K562 (cell line): ENCODE results near the gene SHISA7. TPM values are rescaled to one million over a fixed set of nuclear protein-coding genes. Genes with fewer than 3 reads are reported as not detected.

Source experiments
- ATAC-seq: fragments of 200-7000 bp; cut with Tn5 transposase; 3 replicates; pipeline ENCODE4 v1.9.1; 2020; ENCODE audit warnings: moderate library complexity
- BruUV-seq: library from RNA; stranded (reverse); fragments of 400-500 nt; replicated peaks from 2 replicates; lab custom pipeline; 2021; lab: Mats Ljungman, UMichigan
- CTCF ChIA-PET: fragments of 300-600 bp; formaldehyde crosslinking; extraction: SDS; loops from one replicate; lab custom pipeline; 2021; ENCODE audit warnings: low intra/inter-chr PET ratio; lab: Yijun Ruan, JAX
- POLR2A ChIA-PET: fragments of 300-600, 350-650 bp; sonication (Branson Sonifier 250); formaldehyde crosslinking; extraction: SDS; loops from one replicate; lab custom pipeline; 2021; ENCODE audit warnings: antibody characterized with exemption, inconsistent platforms; lab: Yijun Ruan, JAX
- DNase-seq, 4 experiments: peaks; one replicate each; pipeline versions ENCODE4 v3.0.0 to v3.0.0-alpha.2; 2011 to 2018; ENCODE audit warnings: low spot score in 3 of 4, mixed read lengths in 3 of 4; ENCODE audit errors: extremely low read depth in 1 of 4
- FAIRE-seq: peaks from 2 replicates; lab custom pipeline; 2011; peaks lifted over from hg19 to GRCh38; lab: Jason Lieb, UNC
- H2AFZ ChIP-seq: 2 replicates; pipeline ENCODE4 v1.6.0; 2011; ENCODE audit warnings: low read depth, low read length, control low read depth, inconsistent platforms
- H3K27ac ChIP-seq: fragments of 200-600 bp; 3 replicates; pipeline ENCODE4 v1.8.0; 2011; ENCODE audit warnings: low read depth, mild to moderate bottlenecking, control low read depth, inconsistent platforms, low read length, moderate library complexity, mixed read lengths; ENCODE audit errors: extremely low read depth
- H3K27me3 ChIP-seq, 2 experiments: fragments of 300-600 bp in 1 of 2; 2 replicates in 1 of 2; 3 replicates in 1 of 2; pipeline versions ENCODE4 v1.6.0 to v1.8.0; 2011; ENCODE audit warnings: inconsistent platforms in 2 of 2, low read length in 2 of 2, mild to moderate bottlenecking in 1 of 2, mixed read lengths in 1 of 2, moderate library complexity in 1 of 2; ENCODE audit not compliant: control insufficient read depth in 2 of 2, insufficient read depth in 2 of 2
- H3K36me3 ChIP-seq: fragments of 300-600 bp; 3 replicates; pipeline ENCODE4 v1.8.0; 2011; ENCODE audit warnings: mild to moderate bottlenecking, low read length, inconsistent platforms; ENCODE audit not compliant: control insufficient read depth, insufficient read depth
- H3K4me1 ChIP-seq, 2 experiments: fragments of 200-600 bp in 1 of 2; replicated peaks in 1 of 2; 2 replicates in 1 of 2; 3 replicates in 1 of 2; pipeline versions ENCODE4 v1.5.1 to v1.8.0; 2011; ENCODE audit warnings: inconsistent platforms in 2 of 2, low read length in 2 of 2, mild to moderate bottlenecking in 1 of 2, mixed read lengths in 1 of 2, moderate library complexity in 1 of 2; ENCODE audit not compliant: control insufficient read depth in 2 of 2, insufficient read depth in 2 of 2
- H3K4me2 ChIP-seq: 2 replicates; pipeline ENCODE4 v1.6.1; 2011; ENCODE audit warnings: low read length, control low read depth, inconsistent platforms, mixed read lengths; ENCODE audit not compliant: insufficient read depth
- H3K4me3 ChIP-seq: fragments of 200-600 bp; sonication (generic), shearing (Covaris generic); 2 replicates; pipeline ENCODE4 v1.5.1; 2016; ENCODE audit warnings: control low read depth, inconsistent platforms
- H3K79me2 ChIP-seq: fragments of 200-600 bp; 3 replicates; pipeline ENCODE4 v1.8.0; 2011; ENCODE audit warnings: low read length, inconsistent platforms; ENCODE audit not compliant: control insufficient read depth, insufficient read depth
- H3K9ac ChIP-seq, 2 experiments: 2 replicates each; pipeline versions ENCODE4 v1.6.0 to v1.6.1; 2011; ENCODE audit warnings: low read depth in 2 of 2, low read length in 2 of 2, control low read depth in 1 of 2, inconsistent platforms in 1 of 2, mild to moderate bottlenecking in 1 of 2, mixed read lengths in 1 of 2; ENCODE audit not compliant: insufficient read depth in 1 of 2
- H3K9me1 ChIP-seq: one replicate; pipeline ENCODE4 v1.6.0; 2011; ENCODE audit warnings: inconsistent platforms, mild to moderate bottlenecking, low read length, moderate library complexity; ENCODE audit not compliant: control insufficient read depth, insufficient read depth
- H3K9me3 ChIP-seq: replicated peaks from 2 replicates; pipeline ENCODE4 v1.5.1; 2011; ENCODE audit warnings: low read depth, low read length, inconsistent platforms; ENCODE audit not compliant: control insufficient read depth, insufficient read depth
- H4K20me1 ChIP-seq: replicated peaks from 2 replicates; pipeline ENCODE4 v1.6.1; 2011; ENCODE audit warnings: low read length, inconsistent platforms, mixed read lengths; ENCODE audit not compliant: control insufficient read depth, insufficient read depth
- BMI1 ChIP-seq: fragments of 150-350 bp; IDR thresholded peaks from 2 replicates; pipeline ENCODE4 v1.6.1; 2014; ENCODE audit warnings: low read length
- CAMTA2 ChIP-seq: fragments of 250-450 bp; sonication (Bioruptor Pico); conservative IDR thresholded peaks from 2 replicates; pipeline ENCODE4 v1.5.1; 2022
- GATA2 ChIP-seq: sonication (generic); formaldehyde crosslinking; IDR thresholded peaks from 2 replicates; pipeline ENCODE4 v1.4.0; 2020; ENCODE audit warnings: mild to moderate bottlenecking, missing genetic modification reagents
- MECOM ChIP-seq: fragments of 250-450 bp; sonication (Bioruptor Pico); IDR thresholded peaks from 2 replicates; pipeline ENCODE4 v1.8.0; 2022; ENCODE audit warnings: inconsistent platforms
- NFE2L1 ChIP-seq: fragments of 450-650 bp; IDR thresholded peaks from 2 replicates; pipeline ENCODE4 v1.6.1; 2016; ENCODE audit warnings: missing genetic modification characterization, low read depth, mild to moderate bottlenecking, missing compliant biosample characterization, moderate library complexity, borderline replicate concordance
- NFRKB ChIP-seq: fragments of 450-650 bp; IDR thresholded peaks from 2 replicates; pipeline ENCODE4 v1.6.1; 2016; ENCODE audit warnings: low read depth
- PRMT5 ChIP-seq: sonication (generic); formaldehyde crosslinking; IDR thresholded peaks from 2 replicates; pipeline ENCODE4 v1.5.0; 2020; ENCODE audit warnings: missing genetic modification reagents
- ZBTB7A ChIP-seq: IDR thresholded peaks from 2 replicates; pipeline ENCODE4 v1.6.1; 2011; ENCODE audit warnings: low read depth, mild to moderate bottlenecking, low read length, moderate library complexity, borderline replicate concordance; ENCODE audit not compliant: control insufficient read depth
- ZNF124 ChIP-seq: sonication (generic); formaldehyde crosslinking; IDR thresholded peaks from 2 replicates; pipeline ENCODE4 v1.8.1; 2022; ENCODE audit warnings: missing genetic modification reagents
- WGBS: fragments of 100-300 bp; shearing (Covaris generic); methylation state at CpG from one replicate; pipeline ENCODE4 v1.1.6; 2016; ENCODE audit warnings: low coverage, mixed read lengths; ENCODE audit not compliant: insufficient coverage; ENCODE audit errors: missing lambda C conversion rate; 5-methylcytosine and 5-hydroxymethylcytosine counted together
- in situ Hi-C: fragments of 300-500 bp; cut with MboI; formaldehyde crosslinking; loops from 4 replicates; pipeline ENCODE4 v1.15.0; 2018; ENCODE audit warnings: inconsistent platforms, mixed read lengths
- intact Hi-C: fragments of 100-400 bp; cut with micrococcal nuclease; formaldehyde crosslinking; loops from 2 replicates; pipeline ENCODE4 v1.14.2; 2022
- polyA plus RNA-seq, 8 experiments: library from polyadenylated mRNA; depleted of rRNA in 4 of 8; stranded (reverse) in 5 of 8; unstranded in 3 of 8; fragments of >200 nt; fragmentation: Nextera tagmentation in 2 of 8; fragmentation: Illumina TruSeq in 1 of 8; extraction: Ambion mirVana in 2 of 8; extraction: Trizol in 1 of 8; gene quantifications; 2 replicates each; pipeline versions ENCODE4 v1.2.1 to v1.2.3, GENCODE V29; 2011 to 2014; ENCODE audit warnings: inconsistent platforms in 1 of 8, missing spikeins in 1 of 8
- total RNA-seq, 7 experiments: library from RNA; depleted of rRNA in 6 of 7; stranded (reverse); fragments of >200 nt in 6 of 7; fragmentation: Illumina TruSeq in 2 of 7; extraction: Trizol in 2 of 7; gene quantifications; 2 replicates each; pipeline versions ENCODE4 v1.2.1 to v1.2.3, GENCODE V29; 2011 to 2021; ENCODE audit warnings: low replicate concordance in 1 of 7
- TF ChIP-seq, protein P1 (sequence below): fragments of 200-800 bp; sonication (Bioruptor generic); IDR thresholded peaks from 2 replicates; pipeline ENCODE4 v1.6.1; 2017; ENCODE audit warnings: missing genetic modification characterization, missing compliant biosample characterization

The SHISA7 gene
- total and polyA plus RNA-seq, 9 of the 15 experiments (the other 6 are each of a cell fraction or from before 2014, with no cell fraction given), result 0.01 to 0.40 (median 0.07) TPM

GRCh38 chr19:55463583-55464031 is 20.5 kb upstream of the SHISA7 start:
- POLR2A ChIA-PET, result no interaction called here
- intact Hi-C loops, result no loop called here
- H3K9me3 ChIP-seq, result no peaks in the 10 kb centered on the region

GRCh38 chr19:55462722-55463121 is 19.6 kb upstream of the SHISA7 start:
- Histone ChIP-seq H3K79me2 (peaks cover 38% of the 10 kb centered on the region), H3K9ac (peak overlapping the region; percentile 89 to 98; a peak in 3 of 4 replicates), H3K9me1 (no peaks in the 10 kb centered on the region), H3K27me3 (no peaks in the 10 kb centered on the region), H4K20me1 (no peaks in the 10 kb centered on the region), H3K4me2 (peak overlapping the region; percentile 99; the same call in 1 of the 2 replicates), H3K4me1 (peaks cover 39 to 83% of the 10 kb centered on the region in 2 experiments), H2AFZ (no peak overlapping the region), H3K4me3 (no peak overlapping the region), H3K36me3 (peaks cover 12% of the 10 kb centered on the region; the same call in 2 of the 3 replicates), H3K9me3 (no peaks in the 10 kb centered on the region), H3K27ac (no peak overlapping the region; the same call in 2 of the 3 replicates)
- no peak for DNase-seq
- intact Hi-C loops (no loop called here), in situ Hi-C loops (no loop called here)
- TF ChIP-seq CAMTA2 (CRISPR knock-in tag) (no peak), ZBTB7A (peak; percentile 1; the same call in 1 of the 2 replicates)
- TF ChIP-seq, protein P1, sequence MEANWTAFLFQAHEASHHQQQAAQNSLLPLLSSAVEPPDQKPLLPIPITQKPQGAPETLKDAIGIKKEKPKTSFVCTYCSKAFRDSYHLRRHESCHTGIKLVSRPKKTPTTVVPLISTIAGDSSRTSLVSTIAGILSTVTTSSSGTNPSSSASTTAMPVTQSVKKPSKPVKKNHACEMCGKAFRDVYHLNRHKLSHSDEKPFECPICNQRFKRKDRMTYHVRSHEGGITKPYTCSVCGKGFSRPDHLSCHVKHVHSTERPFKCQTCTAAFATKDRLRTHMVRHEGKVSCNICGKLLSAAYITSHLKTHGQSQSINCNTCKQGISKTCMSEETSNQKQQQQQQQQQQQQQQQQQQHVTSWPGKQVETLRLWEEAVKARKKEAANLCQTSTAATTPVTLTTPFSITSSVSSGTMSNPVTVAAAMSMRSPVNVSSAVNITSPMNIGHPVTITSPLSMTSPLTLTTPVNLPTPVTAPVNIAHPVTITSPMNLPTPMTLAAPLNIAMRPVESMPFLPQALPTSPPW (CRISPR knock-in tag), result 0 out of 2 replicates have a peak, but pooled peaks have one; percentile 4
- BruUV-seq, result no TSS peak
- CTCF ChIA-PET, result no interaction called here
- FAIRE-seq, result no peak
- WGBS, result 79% methylated on average over 11 of the region's 11 CpGs
- no peak for ATAC-seq
- POLR2A ChIA-PET, result interaction anchor here (1.1 to 2.1 kb wide), 4 partner anchors 9 to 205 kb away, joined by 3 to 10 read pairs (median 6); partner anchors contain the start of gene UBE2S

More at GRCh38 chr19:55463583-55464031, 20.5 kb upstream of the SHISA7 start:
- 79% methylated on average over 13 of the region's 15 CpGs for WGBS
- TF ChIP-seq NFE2L1 (no peak), ZBTB7A (0 out of 2 replicates have a peak, but pooled peaks have one; percentile 9), ZNF124 (no peak), GATA2 (CRISPR knock-in tag) (no peak), MECOM (CRISPR knock-in tag) (no peak), NFRKB (no peak), BMI1 (no peak), PRMT5 (CRISPR knock-in tag) (no peak)
- BruUV-seq, result no TSS peak
- no peak overlapping the region for H3K4me2 ChIP-seq
- no peak overlapping the region for H3K27ac ChIP-seq
- peaks cover 11% of the 10 kb centered on the region; the same call in 2 of the 3 replicates for H3K36me3 ChIP-seq
- no peak overlapping the region for H3K4me3 ChIP-seq
- FAIRE-seq (no peak), ATAC-seq (no peak), DNase-seq (no peak)
- H3K9me1 ChIP-seq, result no peaks in the 10 kb centered on the region
- H3K4me1 ChIP-seq, result peaks cover 41 to 84% of the 10 kb centered on the region in 2 experiments
- no peaks in the 10 kb centered on the region for H4K20me1 ChIP-seq
- in situ Hi-C loops, result no loop called here
- H3K27me3 ChIP-seq, result no peaks in the 10 kb centered on the region
- no peak overlapping the region for H2AFZ ChIP-seq
- CTCF ChIA-PET, result no interaction called here
- peak overlapping the region in 1 of 2 experiments; percentile 46; a peak in 2 of 4 replicates for H3K9ac ChIP-seq
- peaks cover 32% of the 10 kb centered on the region for H3K79me2 ChIP-seq
